ENCODE results near the gene MINDY4.

MINDY4 gene

DNA sequence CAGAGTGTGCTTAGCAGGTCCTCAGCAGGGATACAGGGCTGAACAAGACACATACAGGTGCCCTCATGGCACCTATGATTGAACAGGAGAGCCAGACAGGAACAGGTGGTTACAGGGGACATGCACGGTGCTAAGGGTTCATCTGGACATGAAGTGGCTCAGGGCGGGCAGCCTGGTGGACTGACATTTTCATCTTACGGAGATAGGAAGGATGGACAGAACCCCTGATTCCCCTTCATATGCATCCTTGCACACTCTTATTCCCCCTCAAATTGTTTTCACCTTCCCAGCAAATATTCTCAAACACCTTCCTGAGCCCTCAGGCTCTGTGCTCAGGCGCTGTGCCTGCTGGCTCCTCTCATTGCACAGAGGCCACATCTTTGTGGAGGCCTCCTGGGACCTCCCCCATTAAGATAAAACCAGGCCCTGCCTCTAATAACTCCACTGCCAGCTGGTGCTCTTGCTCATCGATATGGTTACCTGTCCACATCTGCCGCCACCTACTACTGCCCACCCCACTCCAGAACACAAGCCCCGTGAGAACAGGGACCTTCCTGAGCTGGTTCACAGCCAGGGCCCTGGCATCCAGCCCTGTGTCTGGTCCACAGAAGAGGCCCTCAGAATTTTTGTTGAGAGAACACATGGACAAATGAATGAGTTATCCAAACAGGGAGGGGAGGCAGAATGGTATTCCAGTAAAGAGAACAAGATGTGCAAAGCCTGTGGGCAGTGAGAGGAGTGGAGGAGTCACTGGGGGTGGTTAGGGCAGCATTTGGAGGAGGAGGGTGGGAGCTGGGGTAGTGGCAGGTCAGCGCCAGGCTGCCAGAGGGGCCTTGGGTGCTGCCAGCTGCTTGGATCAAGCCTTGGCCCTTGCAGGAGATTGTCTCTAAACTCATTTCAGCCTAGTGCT, 71.6 kb downstream of the MINDY4 start:
- POLR2A ChIA-PET: no interaction called here
- no peaks in the 10 kb centered on the region for H3K36me3 ChIP-seq (ENCODE audit: control insufficient read depth in 2 of 2, insufficient read depth in 1 of 2, low read length in 2 of 2)
- H3K4me3 ChIP-seq (ENCODE audit: low read depth, low read length): no peak overlapping the region
- H3K4me1 ChIP-seq (ENCODE audit: control insufficient read depth, insufficient read depth, low read length): no peaks in the 10 kb centered on the region
- no peak overlapping the region for H3K27ac ChIP-seq (ENCODE audit: extremely low read depth, low read depth, low read length)
- no peak for TF ChIP-seq PRDM1 (tag by site-specific recombination; IDR thresholded peaks at IDR 0.05)
- TF ChIP-seq EGR2 (tag by site-specific recombination; IDR thresholded peaks at IDR 0.05; ENCODE audit: low read depth): peak; percentile 33; the same call in 1 of the 2 replicates
- no peak for TF ChIP-seq RBAK (tag by site-specific recombination; IDR thresholded peaks at IDR 0.05)
- no peaks in the 10 kb centered on the region for H3K9me3 ChIP-seq (ENCODE audit: control insufficient read depth, insufficient read depth, low read depth, low read length)
- CTCF ChIA-PET: no interaction called here

DNA sequence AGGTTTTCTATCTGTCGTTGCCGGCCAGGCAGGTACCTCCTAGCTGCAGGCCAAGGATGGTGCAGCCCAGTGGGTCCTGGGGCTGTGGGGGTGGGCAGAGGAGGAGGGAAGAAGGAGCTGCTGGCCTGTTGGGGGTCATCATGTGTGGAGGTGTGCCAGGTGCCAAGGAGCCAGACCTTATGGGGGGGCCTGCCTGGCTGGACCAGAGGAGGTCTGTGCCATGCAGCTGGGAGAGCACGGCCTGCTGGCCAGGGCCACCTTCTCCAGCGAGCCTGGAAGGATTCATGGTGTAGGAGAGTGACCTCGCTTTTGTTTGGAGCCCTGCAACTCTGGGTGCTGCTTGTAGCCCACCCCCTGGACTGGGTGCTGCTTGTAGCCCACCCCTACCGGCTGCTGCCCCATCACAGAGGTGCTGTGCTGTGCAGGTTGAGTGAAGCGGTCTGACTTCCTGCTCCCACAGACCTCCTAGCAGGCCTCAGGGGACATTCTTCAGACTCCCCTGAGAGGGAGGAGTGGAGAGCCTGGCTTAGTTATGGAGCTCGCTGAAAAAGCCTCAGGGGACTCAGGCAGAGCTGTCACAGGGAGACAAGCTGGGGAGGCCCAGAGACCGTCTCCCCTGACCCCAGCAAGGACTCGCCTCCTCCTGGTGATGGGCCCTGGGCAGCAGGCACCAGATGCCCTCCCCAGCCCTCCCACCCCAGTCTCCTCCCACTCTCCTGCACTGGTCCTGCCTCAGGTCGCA, 72.7 kb downstream of the MINDY4 start:
- ChIA-PET POLR2A (no interaction called here), CTCF (no interaction called here)
- Histone ChIP-seq H3K27ac (ENCODE audit: extremely low read depth, low read depth, low read length) (no peak overlapping the region), H3K9me3 (ENCODE audit: control insufficient read depth, insufficient read depth, low read depth, low read length) (no peaks in the 10 kb centered on the region), H3K36me3 (ENCODE audit: control insufficient read depth in 2 of 2, insufficient read depth in 1 of 2, low read length in 2 of 2) (no peaks in the 10 kb centered on the region), H3K4me1 (ENCODE audit: control insufficient read depth, insufficient read depth, low read length) (no peaks in the 10 kb centered on the region), H3K4me3 (ENCODE audit: low read depth, low read length) (no peak overlapping the region)
- no peak for TF ChIP-seq ZNF112 (tag by site-specific recombination; IDR thresholded peaks at IDR 0.05)
- TF ChIP-seq, protein P1, sequence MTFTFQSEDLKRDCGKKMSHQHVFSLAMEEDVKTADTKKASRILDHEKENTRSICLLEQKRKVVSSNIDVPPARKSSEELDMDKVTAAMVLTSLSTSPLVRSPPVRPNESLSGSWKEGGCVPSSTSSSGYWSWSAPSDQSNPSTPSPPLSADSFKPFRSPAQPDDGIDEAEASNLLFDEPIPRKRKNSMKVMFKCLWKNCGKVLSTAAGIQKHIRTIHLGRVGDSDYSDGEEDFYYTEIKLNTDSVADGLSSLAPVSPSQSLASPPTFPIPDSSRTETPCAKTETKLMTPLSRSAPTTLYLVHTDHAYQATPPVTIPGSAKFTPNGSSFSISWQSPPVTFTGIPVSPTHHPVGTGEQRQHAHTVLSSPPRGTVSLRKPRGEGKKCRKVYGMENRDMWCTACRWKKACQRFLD (tag by site-specific recombination; IDR thresholded peaks at IDR 0.05): no peak
- no peak for TF ChIP-seq INSM2 (tag by site-specific recombination; IDR thresholded peaks at IDR 0.05)

- no peak for TF ChIP-seq PRDM1 (tag by site-specific recombination; IDR thresholded peaks at IDR 0.05)
- no peak for TF ChIP-seq ZNF19 (tag by site-specific recombination; IDR thresholded peaks at IDR 0.05; ENCODE audit: low read depth)
- TF ChIP-seq, protein P2, sequence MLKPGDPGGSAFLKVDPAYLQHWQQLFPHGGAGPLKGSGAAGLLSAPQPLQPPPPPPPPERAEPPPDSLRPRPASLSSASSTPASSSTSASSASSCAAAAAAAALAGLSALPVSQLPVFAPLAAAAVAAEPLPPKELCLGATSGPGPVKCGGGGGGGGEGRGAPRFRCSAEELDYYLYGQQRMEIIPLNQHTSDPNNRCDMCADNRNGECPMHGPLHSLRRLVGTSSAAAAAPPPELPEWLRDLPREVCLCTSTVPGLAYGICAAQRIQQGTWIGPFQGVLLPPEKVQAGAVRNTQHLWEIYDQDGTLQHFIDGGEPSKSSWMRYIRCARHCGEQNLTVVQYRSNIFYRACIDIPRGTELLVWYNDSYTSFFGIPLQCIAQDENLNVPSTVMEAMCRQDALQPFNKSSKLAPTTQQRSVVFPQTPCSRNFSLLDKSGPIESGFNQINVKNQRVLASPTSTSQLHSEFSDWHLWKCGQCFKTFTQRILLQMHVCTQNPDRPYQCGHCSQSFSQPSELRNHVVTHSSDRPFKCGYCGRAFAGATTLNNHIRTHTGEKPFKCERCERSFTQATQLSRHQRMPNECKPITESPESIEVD (tag by site-specific recombination; IDR thresholded peaks at IDR 0.05): no peak
- no peak for TF ChIP-seq ZXDB (tag by site-specific recombination; IDR thresholded peaks at IDR 0.05)
- no peak for TF ChIP-seq ZNF560 (tag by site-specific recombination; IDR thresholded peaks at IDR 0.05; ENCODE audit: borderline replicate concordance)
- TF ChIP-seq ZNF112 (tag by site-specific recombination; IDR thresholded peaks at IDR 0.05): no peak
- TF ChIP-seq ZNF776 (tag by site-specific recombination; IDR thresholded peaks at IDR 0.05; ENCODE audit: borderline replicate concordance): no peak
- no peak for TF ChIP-seq SP2 (tag by site-specific recombination; IDR thresholded peaks at IDR 0.05)
- TF ChIP-seq MYNN (tag by site-specific recombination; IDR thresholded peaks at IDR 0.05; ENCODE audit: borderline replicate concordance): no peak
- TF ChIP-seq ZNF76 (tag by site-specific recombination; IDR thresholded peaks at IDR 0.05; ENCODE audit: borderline replicate concordance, low read depth): no peak
- no peak for TF ChIP-seq ZNF350 (tag by site-specific recombination; IDR thresholded peaks at IDR 0.05)
- no peak for TF ChIP-seq ZNF529 (tag by site-specific recombination; IDR thresholded peaks at IDR 0.05; ENCODE audit: insufficient replicate concordance)
- TF ChIP-seq ZNF292 (tag by site-specific recombination; IDR thresholded peaks at IDR 0.05; ENCODE audit: borderline replicate concordance, low read depth): no peak
- TF ChIP-seq OVOL3 (tag by site-specific recombination; IDR thresholded peaks at IDR 0.05): no peak
- no peak for TF ChIP-seq ZNF391 (tag by site-specific recombination; IDR thresholded peaks at IDR 0.05; ENCODE audit: borderline replicate concordance, low read depth)
- TF ChIP-seq ZNF433 (tag by site-specific recombination; IDR thresholded peaks at IDR 0.05; ENCODE audit: low read depth): no peak
- no peak for TF ChIP-seq ZNF155 (tag by site-specific recombination; IDR thresholded peaks at IDR 0.05)
- no peak for TF ChIP-seq ZNF580 (tag by site-specific recombination; IDR thresholded peaks at IDR 0.05)
- no peak for TF ChIP-seq ZNF621 (tag by site-specific recombination; IDR thresholded peaks at IDR 0.05)
- no peak for TF ChIP-seq ZNF585B (tag by site-specific recombination; IDR thresholded peaks at IDR 0.05)
- Histone ChIP-seq H3K4me1 (ENCODE audit: control insufficient read depth, insufficient read depth, low read length) (no peaks in the 10 kb centered on the region), H3K4me3 (ENCODE audit: low read depth, low read length) (no peak overlapping the region), H3K9me3 (ENCODE audit: control insufficient read depth, insufficient read depth, low read depth, low read length) (no peaks in the 10 kb centered on the region), H3K36me3 (ENCODE audit: control insufficient read depth in 2 of 2, insufficient read depth in 1 of 2, low read length in 2 of 2) (no peaks in the 10 kb centered on the region), H3K27ac (ENCODE audit: extremely low read depth, low read depth, low read length) (no peak overlapping the region)
- POLR2A ChIA-PET: no interaction called here
- CTCF ChIA-PET: no interaction called here
These were observed 73.3 kb downstream of the MINDY4 start for GRCh38 chr7:30844483-30844874.
